ENCODE measurements around the gene CAT.

DNA sequence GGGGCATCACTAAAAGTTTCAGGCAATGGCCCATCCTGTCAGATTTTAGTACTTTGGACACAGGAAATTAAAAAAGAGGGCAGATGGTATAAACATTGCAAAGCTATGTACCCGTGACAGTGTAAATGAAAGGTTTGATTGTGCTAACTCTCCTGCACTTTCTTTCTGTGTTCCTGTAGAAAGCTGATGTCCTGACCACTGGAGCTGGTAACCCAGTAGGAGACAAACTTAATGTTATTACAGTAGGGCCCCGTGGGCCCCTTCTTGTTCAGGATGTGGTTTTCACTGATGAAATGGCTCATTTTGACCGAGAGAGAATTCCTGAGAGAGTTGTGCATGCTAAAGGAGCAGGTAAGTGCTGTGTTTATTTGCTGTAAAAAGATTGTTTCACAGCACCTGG, 10.3 kb downstream of the CAT start:
- TF ChIP-seq, protein P1, sequence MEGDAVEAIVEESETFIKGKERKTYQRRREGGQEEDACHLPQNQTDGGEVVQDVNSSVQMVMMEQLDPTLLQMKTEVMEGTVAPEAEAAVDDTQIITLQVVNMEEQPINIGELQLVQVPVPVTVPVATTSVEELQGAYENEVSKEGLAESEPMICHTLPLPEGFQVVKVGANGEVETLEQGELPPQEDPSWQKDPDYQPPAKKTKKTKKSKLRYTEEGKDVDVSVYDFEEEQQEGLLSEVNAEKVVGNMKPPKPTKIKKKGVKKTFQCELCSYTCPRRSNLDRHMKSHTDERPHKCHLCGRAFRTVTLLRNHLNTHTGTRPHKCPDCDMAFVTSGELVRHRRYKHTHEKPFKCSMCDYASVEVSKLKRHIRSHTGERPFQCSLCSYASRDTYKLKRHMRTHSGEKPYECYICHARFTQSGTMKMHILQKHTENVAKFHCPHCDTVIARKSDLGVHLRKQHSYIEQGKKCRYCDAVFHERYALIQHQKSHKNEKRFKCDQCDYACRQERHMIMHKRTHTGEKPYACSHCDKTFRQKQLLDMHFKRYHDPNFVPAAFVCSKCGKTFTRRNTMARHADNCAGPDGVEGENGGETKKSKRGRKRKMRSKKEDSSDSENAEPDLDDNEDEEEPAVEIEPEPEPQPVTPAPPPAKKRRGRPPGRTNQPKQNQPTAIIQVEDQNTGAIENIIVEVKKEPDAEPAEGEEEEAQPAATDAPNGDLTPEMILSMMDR (IDR thresholded peaks at IDR 0.05), result no peak
- TF ChIP-seq POLR2A (IDR thresholded peaks at IDR 0.05), result no peak

Data from uterus (tissue), 2 donors.